ENCODE measurements around the gene RAB40B.

RAB40B gene

GRCh38 chr17:82690786-82691489 lies 7.6 kb downstream of the RAB40B start:
- no peaks in the 10 kb centered on the region for H3K9me3 ChIP-seq (ENCODE audit: control insufficient read depth, low read length)
- DNase-seq = no peak
- H3K4me3 ChIP-seq (ENCODE audit: insufficient read depth, low read depth, low read length, poor library complexity, severe bottlenecking) = no peak overlapping the region
- no peak overlapping the region for H3K27ac ChIP-seq (ENCODE audit: insufficient read depth, low read length, poor library complexity, severe bottlenecking)
- no peaks in the 10 kb centered on the region for H3K4me1 ChIP-seq (ENCODE audit: control insufficient read depth, insufficient read depth, low read length, poor library complexity, severe bottlenecking)
- H3K27me3 ChIP-seq (replicated peaks; ENCODE audit: control insufficient read depth, insufficient read depth, low read length, poor library complexity, severe bottlenecking) = no peaks in the 10 kb centered on the region
- H3K36me3 ChIP-seq (ENCODE audit: control insufficient read depth, insufficient read depth, low read length) = no peaks in the 10 kb centered on the region

GRCh38 chr17:82689077-82689476 lies 9.4 kb downstream of the RAB40B start:
- Histone ChIP-seq H3K9me3 (ENCODE audit: control insufficient read depth, low read length) (no peaks in the 10 kb centered on the region), H3K27me3 (replicated peaks; ENCODE audit: control insufficient read depth, insufficient read depth, low read length, poor library complexity, severe bottlenecking) (no peaks in the 10 kb centered on the region), H3K4me3 (ENCODE audit: insufficient read depth, low read depth, low read length, poor library complexity, severe bottlenecking) (no peak overlapping the region), H3K27ac (ENCODE audit: insufficient read depth, low read length, poor library complexity, severe bottlenecking) (no peak overlapping the region), H3K4me1 (ENCODE audit: control insufficient read depth, insufficient read depth, low read length, poor library complexity, severe bottlenecking) (no peaks in the 10 kb centered on the region), H3K36me3 (ENCODE audit: control insufficient read depth, insufficient read depth, low read length) (no peaks in the 10 kb centered on the region)
- DNase-seq = no peak

GRCh38 chr17:82687871-82688270 lies 10.6 kb downstream of the RAB40B start:
- H3K9me3 ChIP-seq (ENCODE audit: control insufficient read depth, low read length) = no peaks in the 10 kb centered on the region
- H3K4me3 ChIP-seq (ENCODE audit: insufficient read depth, low read depth, low read length, poor library complexity, severe bottlenecking) = no peak overlapping the region

GRCh38 chr17:82687375-82687861 lies 11.1 kb downstream of the RAB40B start:
- Histone ChIP-seq H3K4me3 (ENCODE audit: insufficient read depth, low read depth, low read length, poor library complexity, severe bottlenecking) (no peak overlapping the region), H3K27me3 (replicated peaks; ENCODE audit: control insufficient read depth, insufficient read depth, low read length, poor library complexity, severe bottlenecking) (no peaks in the 10 kb centered on the region), H3K9me3 (ENCODE audit: control insufficient read depth, low read length) (no peaks in the 10 kb centered on the region), H3K27ac (ENCODE audit: insufficient read depth, low read length, poor library complexity, severe bottlenecking) (no peak overlapping the region), H3K36me3 (ENCODE audit: control insufficient read depth, insufficient read depth, low read length) (no peaks in the 10 kb centered on the region), H3K4me1 (ENCODE audit: control insufficient read depth, insufficient read depth, low read length, poor library complexity, severe bottlenecking) (no peaks in the 10 kb centered on the region)
- no peak for DNase-seq

More at GRCh38 chr17:82687871-82688270, 10.6 kb downstream of the RAB40B start:
- H3K4me1 ChIP-seq (ENCODE audit: control insufficient read depth, insufficient read depth, low read length, poor library complexity, severe bottlenecking) = no peaks in the 10 kb centered on the region
- no peaks in the 10 kb centered on the region for H3K36me3 ChIP-seq (ENCODE audit: control insufficient read depth, insufficient read depth, low read length)
- no peak overlapping the region for H3K27ac ChIP-seq (ENCODE audit: insufficient read depth, low read length, poor library complexity, severe bottlenecking)
- no peak for DNase-seq
- H3K27me3 ChIP-seq (replicated peaks; ENCODE audit: control insufficient read depth, insufficient read depth, low read length, poor library complexity, severe bottlenecking) = no peaks in the 10 kb centered on the region

GRCh38 chr17:82686366-82687324 lies 11.9 kb downstream of the RAB40B start:
- Histone ChIP-seq H3K27me3 (replicated peaks; ENCODE audit: control insufficient read depth, insufficient read depth, low read length, poor library complexity, severe bottlenecking) (no peaks in the 10 kb centered on the region), H3K27ac (ENCODE audit: insufficient read depth, low read length, poor library complexity, severe bottlenecking) (no peak overlapping the region), H3K4me3 (ENCODE audit: insufficient read depth, low read depth, low read length, poor library complexity, severe bottlenecking) (no peak overlapping the region), H3K36me3 (ENCODE audit: control insufficient read depth, insufficient read depth, low read length) (no peaks in the 10 kb centered on the region), H3K4me1 (ENCODE audit: control insufficient read depth, insufficient read depth, low read length, poor library complexity, severe bottlenecking) (no peaks in the 10 kb centered on the region), H3K9me3 (ENCODE audit: control insufficient read depth, low read length) (no peaks in the 10 kb centered on the region)
- DNase-seq = no peak

GRCh38 chr17:82685291-82685690 lies 13.2 kb downstream of the RAB40B start:
- H3K9me3 ChIP-seq (ENCODE audit: control insufficient read depth, low read length) = no peaks in the 10 kb centered on the region
- no peaks in the 10 kb centered on the region for H3K36me3 ChIP-seq (ENCODE audit: control insufficient read depth, insufficient read depth, low read length)
- H3K4me1 ChIP-seq (ENCODE audit: control insufficient read depth, insufficient read depth, low read length, poor library complexity, severe bottlenecking) = no peaks in the 10 kb centered on the region
- H3K27me3 ChIP-seq (replicated peaks; ENCODE audit: control insufficient read depth, insufficient read depth, low read length, poor library complexity, severe bottlenecking) = no peaks in the 10 kb centered on the region
- H3K27ac ChIP-seq (ENCODE audit: insufficient read depth, low read length, poor library complexity, severe bottlenecking) = no peak overlapping the region
- no peak overlapping the region for H3K4me3 ChIP-seq (ENCODE audit: insufficient read depth, low read depth, low read length, poor library complexity, severe bottlenecking)
- DNase-seq = no peak

- no peaks in the 10 kb centered on the region for H3K27me3 ChIP-seq (replicated peaks; ENCODE audit: control insufficient read depth, insufficient read depth, low read length, poor library complexity, severe bottlenecking)
- no peaks in the 10 kb centered on the region for H3K4me1 ChIP-seq (ENCODE audit: control insufficient read depth, insufficient read depth, low read length, poor library complexity, severe bottlenecking)
- no peaks in the 10 kb centered on the region for H3K9me3 ChIP-seq (ENCODE audit: control insufficient read depth, low read length)
- no peak for DNase-seq
- H3K4me3 ChIP-seq (ENCODE audit: insufficient read depth, low read depth, low read length, poor library complexity, severe bottlenecking) = no peak overlapping the region
- no peak overlapping the region for H3K27ac ChIP-seq (ENCODE audit: insufficient read depth, low read length, poor library complexity, severe bottlenecking)
- no peaks in the 10 kb centered on the region for H3K36me3 ChIP-seq (ENCODE audit: control insufficient read depth, insufficient read depth, low read length)
Measured at GRCh38 chr17:82684228-82684841, 14.2 kb downstream of the RAB40B start.

- Histone ChIP-seq H3K36me3 (ENCODE audit: control insufficient read depth, insufficient read depth, low read length) (no peaks in the 10 kb centered on the region), H3K4me3 (ENCODE audit: insufficient read depth, low read depth, low read length, poor library complexity, severe bottlenecking) (no peak overlapping the region), H3K27me3 (replicated peaks; ENCODE audit: control insufficient read depth, insufficient read depth, low read length, poor library complexity, severe bottlenecking) (no peaks in the 10 kb centered on the region), H3K27ac (ENCODE audit: insufficient read depth, low read length, poor library complexity, severe bottlenecking) (no peak overlapping the region), H3K9me3 (ENCODE audit: control insufficient read depth, low read length) (no peaks in the 10 kb centered on the region), H3K4me1 (ENCODE audit: control insufficient read depth, insufficient read depth, low read length, poor library complexity, severe bottlenecking) (no peaks in the 10 kb centered on the region)
- no peak for DNase-seq
Measured at GRCh38 chr17:82683534-82683933, 15.0 kb downstream of the RAB40B start.

- Histone ChIP-seq H3K4me1 (ENCODE audit: control insufficient read depth, insufficient read depth, low read length, poor library complexity, severe bottlenecking) (no peaks in the 10 kb centered on the region), H3K27ac (ENCODE audit: insufficient read depth, low read length, poor library complexity, severe bottlenecking) (no peak overlapping the region), H3K4me3 (ENCODE audit: insufficient read depth, low read depth, low read length, poor library complexity, severe bottlenecking) (no peak overlapping the region), H3K9me3 (ENCODE audit: control insufficient read depth, low read length) (no peaks in the 10 kb centered on the region), H3K27me3 (replicated peaks; ENCODE audit: control insufficient read depth, insufficient read depth, low read length, poor library complexity, severe bottlenecking) (no peaks in the 10 kb centered on the region), H3K36me3 (ENCODE audit: control insufficient read depth, insufficient read depth, low read length) (no peaks in the 10 kb centered on the region)
- DNase-seq = no peak
Measured at GRCh38 chr17:82681547-82681946, 17.0 kb downstream of the RAB40B start.

Data from effector memory CD4-positive, alpha-beta T cell (primary cell).